DOHH2 (cell line): ENCODE measurements around the gene ANKLE2.

Experiments
- CTCF ChIP-seq: fragments of 200-600 bp; sonication (generic); IDR thresholded peaks from one replicate; pipeline ENCODE4 v1.5.1; 2014; ENCODE audit warnings: antibody characterized with exemption, mild to moderate bottlenecking, low read depth, low read length; ENCODE audit not compliant: poor library complexity, severe bottlenecking
- EZH2phosphoT487 ChIP-seq: fragments of 200-600 bp; sonication (generic); IDR thresholded peaks from 2 replicates; pipeline ENCODE4 v1.6.1; 2017; ENCODE audit warnings: borderline replicate concordance, mild to moderate bottlenecking, antibody characterized with exemption, low read length, moderate library complexity, mixed read lengths

- TF ChIP-seq CTCF (peak; percentile 14), EZH2phosphoT487 (no peak)
Observed at GRCh38 chr12:132766380-132767085, 4.9 kb upstream of the ANKLE2 start.
